Activated CD8-positive, alpha-beta memory T cell treated with anti-CD3 and anti-CD28 coated beads, Interleukin-2, amount 50 U/mL, for 1 hour (primary cell): ENCODE results near the gene KCNJ9.
A peak's percentile ranks its signal among the peaks of the same experiment; 100 is the strongest.

Source experiments
- DNase-seq: peaks from one replicate; pipeline ENCODE4 v3.0.0-alpha.2; 2020; ENCODE audit errors: extremely low read depth

KCNJ9 gene

GRCh38 chr1:160087118-160087662 is 5.9 kb downstream of the KCNJ9 start:
- no peak for DNase-seq

GRCh38 chr1:160089883-160090282 is 8.5 kb downstream of the KCNJ9 start:
- no peak for DNase-seq

GRCh38 chr1:160090760-160091159 is 9.4 kb downstream of the KCNJ9 start:
- DNase-seq, result no peak

GRCh38 chr1:160091666-160092223 is 10.4 kb downstream of the KCNJ9 start:
- no peak for DNase-seq

GRCh38 chr1:160092366-160093068 is 11.2 kb downstream of the KCNJ9 start:
- DNase-seq, result no peak

GRCh38 chr1:160093069-160093395 is 11.7 kb downstream of the KCNJ9 start:
- DNase-seq, result no peak

DNA sequence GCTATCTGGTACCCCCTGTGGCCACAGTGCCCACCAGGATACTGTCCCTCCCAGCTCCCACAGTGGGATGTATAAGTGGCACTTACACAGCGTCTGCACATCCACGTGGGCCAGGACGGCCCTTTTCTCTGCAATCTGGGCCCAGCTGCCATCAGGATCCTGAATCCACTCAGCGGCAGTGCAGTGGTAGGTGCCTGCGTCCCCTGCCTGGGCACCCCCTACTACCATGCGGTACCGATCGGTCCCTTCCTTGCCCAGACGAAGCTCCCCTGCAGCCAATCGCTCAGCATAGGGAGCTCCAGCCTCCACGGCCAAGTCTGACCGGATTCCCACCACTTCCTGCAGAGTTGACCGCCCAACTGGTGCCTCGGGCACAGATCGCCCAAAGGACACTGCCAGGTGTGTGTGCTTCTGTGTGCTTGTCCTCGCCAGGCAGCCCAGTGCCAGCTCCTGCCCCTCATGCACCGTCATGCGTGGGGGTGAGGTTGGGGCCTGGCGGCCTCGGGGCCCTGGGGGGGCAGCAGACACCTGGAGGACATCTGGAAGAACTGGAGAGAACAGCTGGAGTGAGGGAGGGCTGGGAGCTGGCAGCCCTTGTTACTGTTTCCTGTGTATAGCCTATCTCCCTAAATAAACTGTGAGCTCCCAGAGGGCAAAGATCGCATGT is 12.4 kb downstream of the KCNJ9 start:
- no peak for DNase-seq

GRCh38 chr1:160094291-160094625 is 12.9 kb downstream of the KCNJ9 start:
- no peak for DNase-seq

DNA sequence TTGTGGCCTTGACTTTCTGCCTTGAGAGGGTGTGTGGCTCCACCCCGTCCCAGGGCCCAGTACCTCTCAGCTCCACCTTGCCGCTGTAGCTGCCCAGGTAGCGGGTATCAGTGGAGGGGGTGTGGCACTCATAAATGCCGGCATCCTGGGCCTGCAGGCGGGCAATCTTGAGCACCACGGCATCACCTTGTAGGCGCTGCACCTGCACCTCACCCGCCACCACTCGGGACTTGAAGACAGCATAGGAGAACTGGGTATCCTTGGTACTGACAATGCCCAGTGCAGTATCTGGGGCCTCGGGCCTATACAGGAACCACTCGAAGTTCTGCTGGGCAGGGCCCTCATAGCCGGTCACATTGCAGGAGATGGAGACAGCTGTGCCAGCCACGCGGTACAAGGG is 13.5 kb downstream of the KCNJ9 start:
- no peak for DNase-seq

DNA sequence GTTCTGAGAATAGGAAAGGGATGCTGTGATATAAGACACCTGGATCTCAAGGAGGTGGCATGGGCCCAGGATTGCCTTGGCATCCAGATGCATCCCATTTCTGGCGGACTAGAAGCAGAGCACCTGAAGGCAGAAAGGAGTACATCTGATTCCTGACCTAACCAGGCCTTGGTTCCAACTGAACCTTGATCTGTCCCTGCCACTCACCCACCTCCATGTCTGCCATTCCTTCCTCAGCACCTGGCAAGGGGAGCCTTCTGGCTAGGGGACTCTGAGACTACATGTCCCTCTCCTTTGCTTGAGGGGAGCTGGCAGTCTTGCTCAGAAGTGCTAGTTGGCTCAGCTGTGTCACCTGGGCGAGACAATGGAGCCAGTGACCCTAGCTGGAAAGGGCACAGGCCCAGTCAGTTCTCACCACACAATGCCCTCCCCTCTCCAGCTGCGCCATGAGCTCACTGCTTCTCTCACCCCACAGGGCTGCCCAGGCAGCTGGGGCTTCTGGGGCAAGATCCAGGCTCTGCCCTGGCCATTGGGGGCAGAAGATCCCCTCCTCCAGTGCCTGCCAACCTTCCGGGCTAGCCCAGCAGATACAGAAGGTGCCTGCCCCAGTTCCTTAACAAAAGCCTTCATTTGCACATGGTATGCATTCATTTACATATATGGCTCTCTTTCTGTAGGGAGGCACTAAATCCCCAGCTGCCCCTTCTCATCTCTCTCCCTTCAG is 14.2 kb downstream of the KCNJ9 start:
- DNase-seq, result no peak

- DNase-seq, result no peak
These were observed 15.2 kb downstream of the KCNJ9 start for GRCh38 chr1:160096274-160097116.

DNA sequence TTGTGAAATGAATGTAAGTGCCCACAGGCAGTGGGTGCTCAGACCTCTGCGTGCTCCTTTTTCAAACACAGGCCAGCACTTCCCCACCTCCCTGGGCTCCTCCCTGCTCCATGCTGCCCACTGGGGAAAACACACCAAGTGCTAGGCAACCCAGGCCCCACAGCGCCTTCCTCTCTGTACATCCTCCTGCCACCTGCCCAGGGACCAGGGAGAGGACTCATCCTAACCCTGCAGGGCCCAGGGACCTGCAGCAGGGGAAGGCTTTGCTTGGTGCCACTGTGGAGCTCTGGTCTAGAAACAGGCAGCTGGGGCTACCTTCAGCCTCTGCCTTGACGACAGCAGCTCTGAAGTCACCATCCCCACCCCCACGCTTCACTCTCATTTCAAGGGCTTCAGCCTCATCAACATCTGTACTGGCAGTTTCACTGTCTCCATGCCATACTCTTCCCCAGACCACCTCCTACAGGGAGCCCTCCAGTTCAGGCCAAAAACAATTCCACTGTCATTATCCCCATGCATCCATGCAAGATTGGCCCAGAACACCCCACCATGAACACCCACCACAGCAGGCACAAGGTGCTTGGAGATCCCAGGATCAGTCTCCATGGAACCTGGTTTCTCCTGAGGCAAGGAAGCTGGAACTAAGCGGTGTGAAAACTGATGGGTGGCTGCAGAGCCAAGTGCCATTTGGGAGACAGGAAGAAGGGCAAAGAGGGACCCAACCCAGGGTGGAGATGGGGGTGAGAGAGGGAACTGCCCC is 16.0 kb downstream of the KCNJ9 start:
- DNase-seq, result no peak

DNA sequence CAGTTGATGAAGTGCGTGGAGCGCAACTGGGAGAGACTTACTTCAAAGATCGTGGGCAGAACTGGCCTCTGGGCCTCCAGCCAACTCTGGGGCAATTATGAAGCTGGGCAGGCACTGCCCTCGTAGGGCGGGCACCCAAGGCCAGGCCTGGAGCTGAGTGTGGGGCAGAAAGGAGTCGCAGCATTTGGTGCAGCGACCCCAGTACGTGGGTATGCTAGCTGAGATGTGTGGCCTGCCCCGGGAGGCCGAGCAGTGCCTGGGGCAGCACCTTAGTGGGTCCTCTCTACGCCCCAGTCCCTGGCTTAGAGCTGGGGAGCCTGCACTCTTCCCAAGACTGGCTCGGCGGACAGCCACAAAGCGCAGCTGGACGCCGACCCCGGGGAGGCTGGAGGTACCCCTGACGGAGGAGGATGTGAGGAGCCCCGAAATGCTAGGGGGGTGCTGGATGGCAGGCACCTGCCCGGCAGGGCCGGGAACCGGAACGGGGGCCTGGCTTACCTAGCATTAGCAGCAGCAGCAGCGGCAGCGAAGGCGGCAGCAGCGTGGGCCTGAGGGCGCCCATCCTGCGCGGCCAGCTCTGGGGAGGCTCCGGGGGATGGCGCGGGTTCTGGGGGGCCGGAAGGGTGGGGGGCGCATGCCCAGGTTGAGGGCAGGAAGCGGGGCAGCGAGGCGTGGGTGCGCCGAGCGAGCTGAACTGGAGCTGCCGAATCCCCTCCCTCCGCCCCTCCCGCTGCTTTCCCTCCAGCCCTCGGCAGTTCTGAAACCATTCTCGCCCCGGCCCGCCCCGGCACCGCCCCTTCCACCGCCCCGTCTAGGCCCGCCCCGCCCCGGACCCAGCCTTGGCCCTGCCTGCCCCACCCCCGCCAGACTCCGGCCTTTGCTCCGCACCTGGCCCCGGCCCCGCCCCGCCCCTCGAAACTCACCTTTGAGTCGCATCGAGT is 16.8 kb downstream of the KCNJ9 start, which contains the start of gene IGSF8:
Gene IGSF8 (minus strand): TSS at position 709 of the 941 bp plus-strand sequence. CDS start 147 bp downstream, at position 562.
- peak; percentile 86 for DNase-seq

GRCh38 chr1:160098852-160099561 is 17.7 kb downstream of the KCNJ9 start:
- DNase-seq, result peak; percentile 89

GRCh38 chr1:160099716-160100375 is 18.5 kb downstream of the KCNJ9 start:
- DNase-seq, result no peak

DNA sequence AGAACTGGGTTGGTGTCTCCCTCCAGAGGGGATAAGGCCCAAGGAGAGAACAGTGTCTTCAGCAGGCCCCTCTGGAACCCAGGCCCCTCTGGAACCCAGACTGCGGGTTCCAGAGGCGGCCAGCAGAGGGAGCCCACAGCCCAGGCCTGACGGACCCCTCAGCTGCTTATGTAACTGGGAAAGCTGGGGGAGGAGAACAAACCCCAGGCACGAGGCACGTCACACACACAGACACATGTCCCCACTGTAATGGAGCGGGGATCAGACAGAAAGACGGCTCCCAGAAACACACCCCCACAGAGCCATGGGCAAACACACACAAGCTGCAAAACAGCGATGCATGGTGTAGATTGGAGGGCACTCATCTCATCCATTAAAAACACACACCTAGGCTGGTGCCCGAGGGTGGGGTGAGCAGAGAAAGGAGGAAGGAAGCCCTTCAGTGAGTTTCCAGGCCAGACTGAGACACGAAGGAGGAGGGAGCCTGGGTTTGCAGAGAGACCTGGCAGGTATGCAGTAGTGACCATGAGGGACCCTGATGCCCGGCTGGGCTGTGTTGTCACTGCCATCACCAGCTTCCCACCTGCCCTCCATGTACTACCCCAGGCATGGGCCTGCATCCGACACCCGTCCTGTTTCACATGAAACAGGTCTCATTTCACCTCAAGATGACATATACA is 19.8 kb downstream of the KCNJ9 start:
- DNase-seq, result peak; percentile 63

DNA sequence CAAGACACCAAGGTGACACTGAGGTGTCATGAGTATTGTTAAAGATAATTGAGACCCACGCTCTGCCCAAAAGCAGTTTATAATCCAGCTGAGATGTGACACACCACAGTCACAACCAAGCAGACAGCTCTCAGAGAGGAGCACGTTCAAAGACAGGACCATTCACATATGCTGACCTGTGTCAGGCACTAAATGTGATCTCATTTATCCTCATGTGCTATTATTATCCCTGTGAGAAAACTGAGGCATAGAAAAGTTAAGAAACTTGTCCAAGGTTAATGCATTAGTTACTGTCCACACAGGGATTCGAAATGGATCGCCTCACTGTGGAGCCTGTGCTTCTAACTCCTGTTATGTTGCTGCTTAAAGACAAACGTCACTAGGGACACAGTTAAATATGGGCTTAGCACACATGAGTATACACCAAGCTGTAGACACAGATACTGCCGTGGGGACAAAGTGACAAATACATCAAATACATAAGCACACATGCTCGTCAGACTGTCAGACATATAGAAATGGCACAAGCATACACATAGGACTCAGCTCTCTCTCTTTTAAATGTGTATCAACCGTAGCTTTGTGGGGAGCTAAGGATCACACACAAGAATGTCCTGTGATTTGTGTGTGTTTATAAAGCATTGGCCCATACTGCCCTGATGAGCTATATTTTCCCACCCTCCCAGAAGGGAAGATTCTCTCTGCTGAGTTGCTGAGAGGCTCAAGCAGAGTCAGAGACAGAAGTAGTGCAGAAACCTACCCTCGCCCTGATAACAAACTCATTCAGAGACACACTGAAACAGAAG is 20.6 kb downstream of the KCNJ9 start:
- no peak for DNase-seq
